IPS-20b (cell line): ENCODE measurements around the gene GJD4.

Source experiments
- H3K27ac ChIP-seq: one replicate; pipeline ENCODE4 v1.5.1; 2013; ENCODE audit warnings: low read length
- H3K27me3 ChIP-seq: 2 replicates; pipeline ENCODE4 v1.6.1; 2013; ENCODE audit warnings: mild to moderate bottlenecking, low read length, inconsistent platforms; ENCODE audit not compliant: insufficient read depth
- H3K36me3 ChIP-seq: 2 replicates; pipeline ENCODE4 v1.6.1; 2013; ENCODE audit warnings: low read depth, mild to moderate bottlenecking, inconsistent platforms, low read length, moderate library complexity; ENCODE audit not compliant: insufficient read depth
- H3K4me1 ChIP-seq: 2 replicates; pipeline ENCODE4 v1.6.1; 2013; ENCODE audit warnings: mild to moderate bottlenecking, control low read depth, inconsistent platforms, low read length, moderate library complexity; ENCODE audit not compliant: insufficient read depth
- H3K4me3 ChIP-seq: 2 replicates; pipeline ENCODE4 v1.5.1; 2013; ENCODE audit warnings: mild to moderate bottlenecking, low read length, inconsistent platforms
- H3K9ac ChIP-seq: 2 replicates; pipeline ENCODE4 v1.6.1; 2013; ENCODE audit warnings: low read depth, mild to moderate bottlenecking, inconsistent platforms, low read length, moderate library complexity
- H3K9me3 ChIP-seq: 2 replicates; pipeline ENCODE4 v1.6.1; 2013; ENCODE audit warnings: mild to moderate bottlenecking, low read depth, low read length, inconsistent platforms; ENCODE audit not compliant: insufficient read depth

Gene GJD4

GRCh38 chr10:35579726-35580422, 25.3 kb upstream of the GJD4 start:
- H3K4me3 ChIP-seq, result no peak overlapping the region
- no peaks in the 10 kb centered on the region for H3K9me3 ChIP-seq
- H3K9ac ChIP-seq, result no peak overlapping the region
- H3K4me1 ChIP-seq, result no peaks in the 10 kb centered on the region
- no peak overlapping the region for H3K27ac ChIP-seq
- H3K36me3 ChIP-seq, result no peaks in the 10 kb centered on the region
- no peaks in the 10 kb centered on the region for H3K27me3 ChIP-seq

- no peaks in the 10 kb centered on the region for H3K36me3 ChIP-seq
- no peaks in the 10 kb centered on the region for H3K9me3 ChIP-seq
- no peaks in the 10 kb centered on the region for H3K27me3 ChIP-seq
- H3K4me1 ChIP-seq, result no peaks in the 10 kb centered on the region
- H3K9ac ChIP-seq, result no peak overlapping the region
- H3K27ac ChIP-seq, result no peak overlapping the region
- H3K4me3 ChIP-seq, result no peak overlapping the region
Observed at GRCh38 chr10:35580423-35580770, 24.7 kb upstream of the GJD4 start.

GRCh38 chr10:35581655-35582054, 23.5 kb upstream of the GJD4 start:
- no peak overlapping the region for H3K9ac ChIP-seq
- H3K9me3 ChIP-seq, result no peaks in the 10 kb centered on the region
- no peaks in the 10 kb centered on the region for H3K27me3 ChIP-seq
- H3K36me3 ChIP-seq, result no peaks in the 10 kb centered on the region
- no peaks in the 10 kb centered on the region for H3K4me1 ChIP-seq
- H3K4me3 ChIP-seq, result no peak overlapping the region
- no peak overlapping the region for H3K27ac ChIP-seq

GRCh38 chr10:35584946-35585345, 20.2 kb upstream of the GJD4 start:
- Histone ChIP-seq H3K36me3 (no peaks in the 10 kb centered on the region), H3K9me3 (no peaks in the 10 kb centered on the region), H3K9ac (no peak overlapping the region), H3K27me3 (no peaks in the 10 kb centered on the region), H3K4me1 (no peaks in the 10 kb centered on the region), H3K27ac (no peak overlapping the region), H3K4me3 (no peak overlapping the region)

- H3K27ac ChIP-seq, result no peak overlapping the region
- H3K27me3 ChIP-seq, result no peaks in the 10 kb centered on the region
- no peaks in the 10 kb centered on the region for H3K36me3 ChIP-seq
- H3K4me1 ChIP-seq, result no peaks in the 10 kb centered on the region
- no peaks in the 10 kb centered on the region for H3K9me3 ChIP-seq
- no peak overlapping the region for H3K4me3 ChIP-seq
- no peak overlapping the region for H3K9ac ChIP-seq
Observed at GRCh38 chr10:35585356-35585755, 19.8 kb upstream of the GJD4 start.

- no peaks in the 10 kb centered on the region for H3K36me3 ChIP-seq
- no peaks in the 10 kb centered on the region for H3K9me3 ChIP-seq
- H3K4me3 ChIP-seq, result no peak overlapping the region
- no peaks in the 10 kb centered on the region for H3K4me1 ChIP-seq
- H3K27me3 ChIP-seq, result no peaks in the 10 kb centered on the region
- no peak overlapping the region for H3K27ac ChIP-seq
- H3K9ac ChIP-seq, result no peak overlapping the region
Observed at GRCh38 chr10:35585903-35586535, 19.1 kb upstream of the GJD4 start.

- H3K9me3 ChIP-seq, result peaks cover 6% of the 10 kb centered on the region
- no peak overlapping the region for H3K27ac ChIP-seq
- no peaks in the 10 kb centered on the region for H3K36me3 ChIP-seq
- H3K4me3 ChIP-seq, result no peak overlapping the region
- H3K9ac ChIP-seq, result no peak overlapping the region
- peaks cover 9% of the 10 kb centered on the region; the same call in 1 of the 2 replicates for H3K4me1 ChIP-seq
- H3K27me3 ChIP-seq, result no peaks in the 10 kb centered on the region
Observed at GRCh38 chr10:35588836-35589235, 16.3 kb upstream of the GJD4 start.

- Histone ChIP-seq H3K27ac (no peak overlapping the region), H3K9me3 (peaks cover 6% of the 10 kb centered on the region), H3K27me3 (no peaks in the 10 kb centered on the region), H3K4me3 (no peak overlapping the region), H3K36me3 (no peaks in the 10 kb centered on the region), H3K4me1 (peaks cover 19% of the 10 kb centered on the region), H3K9ac (no peak overlapping the region)
Observed at GRCh38 chr10:35592441-35592840, 12.7 kb upstream of the GJD4 start.

GRCh38 chr10:35594115-35595079, 10.7 kb upstream of the GJD4 start:
- H3K4me3 ChIP-seq, result peak overlapping the region; percentile 28; the same call in 1 of the 2 replicates
- H3K27ac ChIP-seq, result peak overlapping the region; percentile 52
- H3K36me3 ChIP-seq, result no peaks in the 10 kb centered on the region

GRCh38 chr10:35595106-35595505, 10.0 kb upstream of the GJD4 start:
- peaks cover 19% of the 10 kb centered on the region for H3K4me1 ChIP-seq
- peak overlapping the region; percentile 39; the same call in 1 of the 2 replicates for H3K9ac ChIP-seq
- no peaks in the 10 kb centered on the region for H3K27me3 ChIP-seq
- peak overlapping the region; percentile 52 for H3K27ac ChIP-seq
- H3K4me3 ChIP-seq, result 0 out of 2 replicates have a peak overlapping the region, but pooled peaks have one; percentile 12
- peaks cover 6% of the 10 kb centered on the region for H3K9me3 ChIP-seq
- no peaks in the 10 kb centered on the region for H3K36me3 ChIP-seq

More at GRCh38 chr10:35594115-35595079, 10.7 kb upstream of the GJD4 start:
- Histone ChIP-seq H3K27me3 (no peaks in the 10 kb centered on the region), H3K9ac (peak overlapping the region; percentile 39; the same call in 1 of the 2 replicates), H3K4me1 (peaks cover 19% of the 10 kb centered on the region), H3K9me3 (peaks cover 6% of the 10 kb centered on the region)

GRCh38 chr10:35598379-35598778, 6.8 kb upstream of the GJD4 start:
- Histone ChIP-seq H3K27ac (no peak overlapping the region), H3K4me1 (peaks cover 15% of the 10 kb centered on the region), H3K9me3 (no peaks in the 10 kb centered on the region), H3K36me3 (no peaks in the 10 kb centered on the region), H3K27me3 (no peaks in the 10 kb centered on the region), H3K4me3 (no peak overlapping the region), H3K9ac (no peak overlapping the region)
